HEK293 (cell line): ENCODE data around the gene NRIP2.

Experiments
- CTCF ChIA-PET: fragments of 350-600 bp; formaldehyde crosslinking; extraction: SDS; loops from one replicate; lab custom pipeline; 2021; ENCODE audit warnings: antibody characterized with exemption; lab: Yijun Ruan, JAX
- POLR2A ChIA-PET: fragments of 300-600 bp; formaldehyde crosslinking; extraction: SDS; loops from one replicate; lab custom pipeline; 2020; ENCODE audit warnings: antibody characterized with exemption, inconsistent platforms; lab: Yijun Ruan, JAX
- H3K27ac ChIP-seq: fragments of 200-500 bp; sonication (Bioruptor generic); 2 replicates; pipeline ENCODE4 v1.5.1; 2014; ENCODE audit warnings: low read depth, low read length, control low read depth, inconsistent platforms; ENCODE audit errors: extremely low read depth
- H3K36me3 ChIP-seq, 2 experiments: fragments of 200-500 bp in 1 of 2; sonication (Bioruptor generic) in 1 of 2; 1 replicate in 1 of 2; 2 replicates in 1 of 2; pipeline ENCODE4 v1.5.1; 2014 to 2017; ENCODE audit warnings: inconsistent platforms in 2 of 2, low read length in 2 of 2; ENCODE audit not compliant: control insufficient read depth in 2 of 2, insufficient read depth in 1 of 2
- H3K4me1 ChIP-seq: fragments of 200-500 bp; sonication (Bioruptor generic); 2 replicates; pipeline ENCODE4 v1.5.1; 2014; ENCODE audit warnings: mild to moderate bottlenecking, low read length, inconsistent platforms; ENCODE audit not compliant: control insufficient read depth, insufficient read depth
- H3K4me3 ChIP-seq: 2 replicates; pipeline ENCODE4 v1.5.1; 2011; ENCODE audit warnings: low read depth, mild to moderate bottlenecking, control low read depth, low read length, moderate library complexity
- H3K9me3 ChIP-seq: fragments of 200-500 bp; sonication (Bioruptor generic); 2 replicates; pipeline ENCODE4 v1.5.1; 2014; ENCODE audit warnings: low read depth, low read length, inconsistent platforms; ENCODE audit not compliant: control insufficient read depth, insufficient read depth
- KLF9 ChIP-seq: fragments of 450-650 bp; formaldehyde crosslinking; IDR thresholded peaks from 2 replicates; pipeline ENCODE4 v1.5.1; 2016; ENCODE audit warnings: missing biosample characterization, missing genetic modification characterization, low read depth
- SALL2 ChIP-seq: fragments of 450-650 bp; formaldehyde crosslinking; IDR thresholded peaks from 2 replicates; pipeline ENCODE4 v1.5.0; 2017; ENCODE audit warnings: missing biosample characterization, mild to moderate bottlenecking, missing genetic modification characterization, borderline replicate concordance
- ZBTB6 ChIP-seq: fragments of 450-650 bp; formaldehyde crosslinking; IDR thresholded peaks from 2 replicates; pipeline ENCODE4 v1.5.1; 2017; ENCODE audit warnings: missing biosample characterization, missing genetic modification characterization
- ZBTB7A ChIP-seq: fragments of 450-650 bp; formaldehyde crosslinking; IDR thresholded peaks from 2 replicates; pipeline ENCODE4 v1.5.1; 2016; ENCODE audit warnings: low read depth, missing biosample characterization, missing genetic modification characterization
- ZNF10 ChIP-seq: fragments of 450-650 bp; formaldehyde crosslinking; IDR thresholded peaks from 2 replicates; pipeline ENCODE4 v1.5.1; 2017; ENCODE audit warnings: missing biosample characterization, missing genetic modification characterization
- ZNF121 ChIP-seq: fragments of 450-650 bp; formaldehyde crosslinking; IDR thresholded peaks from 2 replicates; pipeline ENCODE4 v1.5.1; 2016; ENCODE audit warnings: missing biosample characterization, missing genetic modification characterization
- ZNF155 ChIP-seq: fragments of 450-650 bp; formaldehyde crosslinking; IDR thresholded peaks from 2 replicates; pipeline ENCODE4 v1.5.1; 2016; ENCODE audit warnings: missing biosample characterization, missing genetic modification characterization
- ZNF16 ChIP-seq: fragments of 450-650 bp; formaldehyde crosslinking; IDR thresholded peaks from 2 replicates; pipeline ENCODE4 v1.5.1; 2016; ENCODE audit warnings: low read depth, missing biosample characterization, missing genetic modification characterization
- ZNF221 ChIP-seq: fragments of 450-650 bp; formaldehyde crosslinking; IDR thresholded peaks from 2 replicates; pipeline ENCODE4 v1.5.1; 2017; ENCODE audit warnings: missing biosample characterization, missing genetic modification characterization, borderline replicate concordance
- ZNF266 ChIP-seq: fragments of 450-650 bp; formaldehyde crosslinking; IDR thresholded peaks from 2 replicates; pipeline ENCODE4 v1.5.1; 2016; ENCODE audit warnings: missing biosample characterization, missing genetic modification characterization, low read depth
- ZNF37A ChIP-seq: fragments of 450-650 bp; IDR thresholded peaks from 2 replicates; pipeline ENCODE4 v1.5.1; 2018; ENCODE audit warnings: missing biosample characterization, missing genetic modification characterization
- ZNF473 ChIP-seq: fragments of 450-650 bp; formaldehyde crosslinking; IDR thresholded peaks from 2 replicates; pipeline ENCODE4 v1.5.1; 2017; ENCODE audit warnings: missing biosample characterization, missing genetic modification characterization
- ZNF521 ChIP-seq: fragments of 450-650 bp; formaldehyde crosslinking; IDR thresholded peaks from 2 replicates; pipeline ENCODE4 v1.5.1; 2017; ENCODE audit warnings: missing biosample characterization, mild to moderate bottlenecking, missing genetic modification characterization
- ZNF549 ChIP-seq: fragments of 450-650 bp; IDR thresholded peaks from 2 replicates; pipeline ENCODE4 v1.5.1; 2018; ENCODE audit warnings: missing biosample characterization, missing genetic modification characterization, mild to moderate bottlenecking, inconsistent platforms, moderate library complexity
- ZNF596 ChIP-seq: fragments of 450-650 bp; IDR thresholded peaks from 2 replicates; pipeline ENCODE4 v1.5.0; 2018; ENCODE audit warnings: missing biosample characterization, mild to moderate bottlenecking, missing genetic modification characterization, moderate library complexity
- ZNF660 ChIP-seq: fragments of 450-650 bp; IDR thresholded peaks from 2 replicates; pipeline ENCODE4 v1.5.1; 2018; ENCODE audit warnings: missing biosample characterization, mild to moderate bottlenecking, missing genetic modification characterization
- ZNF670 ChIP-seq: fragments of 450-650 bp; formaldehyde crosslinking; IDR thresholded peaks from 2 replicates; pipeline ENCODE4 v1.5.1; 2016; ENCODE audit warnings: missing biosample characterization, missing genetic modification characterization, low read depth
- ZNF677 ChIP-seq: fragments of 450-650 bp; IDR thresholded peaks from 2 replicates; pipeline ENCODE4 v1.5.0; 2018; ENCODE audit warnings: missing biosample characterization, mild to moderate bottlenecking, missing genetic modification characterization, moderate library complexity
- TF ChIP-seq, protein P1 (sequence below): fragments of 450-650 bp; IDR thresholded peaks from 2 replicates; pipeline ENCODE4 v1.5.1; 2018; ENCODE audit warnings: missing biosample characterization, missing genetic modification characterization
- TF ChIP-seq, protein P2 (sequence below): fragments of 450-650 bp; formaldehyde crosslinking; IDR thresholded peaks from 2 replicates; pipeline ENCODE4 v1.5.1; 2016; ENCODE audit warnings: missing biosample characterization, missing genetic modification characterization

Gene NRIP2

DNA sequence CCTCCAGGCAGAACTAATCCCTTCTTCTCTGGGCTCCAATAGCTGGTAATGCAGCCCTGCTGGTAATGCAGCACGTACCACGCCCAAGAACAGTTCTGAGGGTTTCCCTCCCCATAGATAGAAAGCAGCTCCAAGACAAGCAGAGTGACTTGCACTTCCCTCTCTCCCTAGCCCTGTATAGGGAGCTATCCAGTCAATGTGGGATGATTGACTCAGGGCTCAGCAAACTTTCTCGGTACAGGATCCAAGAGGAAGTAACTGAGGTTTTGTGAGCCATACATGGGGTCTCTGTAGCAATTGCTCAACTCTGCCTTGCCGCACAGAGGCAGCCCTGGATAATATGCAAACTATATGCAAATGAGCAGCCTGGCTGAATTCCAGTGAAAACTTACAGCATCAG, 55.6 kb downstream of the NRIP2 start:
- H3K27ac ChIP-seq: no peak overlapping the region
- POLR2A ChIA-PET: no interaction called here
- no peak overlapping the region for H3K4me3 ChIP-seq
- H3K4me1 ChIP-seq: peaks cover 1% of the 10 kb centered on the region; the same call in 1 of the 2 replicates
- H3K9me3 ChIP-seq: no peaks in the 10 kb centered on the region
- no peaks in the 10 kb centered on the region for H3K36me3 ChIP-seq
- TF ChIP-seq, protein P1, sequence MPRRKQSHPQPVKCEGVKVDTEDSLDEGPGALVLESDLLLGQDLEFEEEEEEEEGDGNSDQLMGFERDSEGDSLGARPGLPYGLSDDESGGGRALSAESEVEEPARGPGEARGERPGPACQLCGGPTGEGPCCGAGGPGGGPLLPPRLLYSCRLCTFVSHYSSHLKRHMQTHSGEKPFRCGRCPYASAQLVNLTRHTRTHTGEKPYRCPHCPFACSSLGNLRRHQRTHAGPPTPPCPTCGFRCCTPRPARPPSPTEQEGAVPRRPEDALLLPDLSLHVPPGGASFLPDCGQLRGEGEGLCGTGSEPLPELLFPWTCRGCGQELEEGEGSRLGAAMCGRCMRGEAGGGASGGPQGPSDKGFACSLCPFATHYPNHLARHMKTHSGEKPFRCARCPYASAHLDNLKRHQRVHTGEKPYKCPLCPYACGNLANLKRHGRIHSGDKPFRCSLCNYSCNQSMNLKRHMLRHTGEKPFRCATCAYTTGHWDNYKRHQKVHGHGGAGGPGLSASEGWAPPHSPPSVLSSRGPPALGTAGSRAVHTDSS (tag by site-specific recombination): no peak
- TF ChIP-seq ZNF10 (tag by site-specific recombination) (no peak), ZNF121 (tag by site-specific recombination) (no peak), ZBTB6 (tag by site-specific recombination) (no peak), ZNF677 (tag by site-specific recombination) (no peak), ZNF221 (tag by site-specific recombination) (no peak), ZNF266 (no peak)
- CTCF ChIA-PET: interaction anchor here (0.9 kb wide), 1 partner anchor 9 kb away, joined by 3 read pairs; no protein-coding TSS in a partner anchor

DNA sequence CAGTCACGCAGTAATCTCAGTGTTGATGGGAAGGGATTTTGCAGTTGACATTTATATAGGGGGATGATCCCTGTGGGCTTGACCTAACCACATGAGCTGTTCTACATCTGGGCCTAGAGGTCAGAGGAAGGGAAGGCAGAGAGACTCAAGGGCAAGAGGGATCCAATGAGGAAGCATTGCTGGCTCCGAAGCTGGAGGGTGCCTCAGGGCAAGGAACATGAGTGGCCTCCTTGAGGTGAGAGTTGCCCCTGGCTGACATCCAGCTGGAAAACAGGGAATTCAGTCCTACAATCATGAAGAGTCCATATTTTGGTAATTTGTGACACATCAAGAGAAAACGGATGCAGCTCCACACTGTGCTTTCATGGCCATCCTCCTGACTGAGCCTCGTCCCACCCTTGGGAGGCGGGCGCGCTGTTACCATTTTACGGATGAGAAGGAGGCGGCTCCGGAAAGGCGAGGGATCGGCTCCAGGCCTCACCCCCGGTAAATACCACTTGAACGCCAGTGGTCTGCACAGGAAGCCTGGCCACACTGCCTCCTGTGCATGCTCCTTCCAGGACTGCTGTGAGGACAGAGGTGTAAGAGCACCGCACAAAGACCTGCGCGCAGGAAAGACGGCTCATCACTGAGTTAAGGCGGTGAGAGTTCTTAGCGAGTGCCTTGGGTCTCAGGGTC, 58.6 kb downstream of the NRIP2 start:
- ChIA-PET POLR2A (no interaction called here), CTCF (interaction anchor here (0.7 kb wide), 1 partner anchor 93 kb away, joined by 3 read pairs; no protein-coding TSS in a partner anchor)
- no peak overlapping the region for H3K4me3 ChIP-seq
- no peaks in the 10 kb centered on the region for H3K9me3 ChIP-seq
- H3K27ac ChIP-seq: no peak overlapping the region
- no peaks in the 10 kb centered on the region for H3K36me3 ChIP-seq
- no peaks in the 10 kb centered on the region for H3K4me1 ChIP-seq
- TF ChIP-seq ZNF596 (tag by site-specific recombination) (no peak), SALL2 (tag by site-specific recombination) (no peak), ZNF670 (tag by site-specific recombination) (no peak), ZNF660 (tag by site-specific recombination) (no peak), ZNF549 (tag by site-specific recombination) (no peak), ZNF521 (tag by site-specific recombination) (no peak), ZNF155 (tag by site-specific recombination) (no peak), ZNF37A (no peak), ZBTB7A (tag by site-specific recombination) (no peak), KLF9 (no peak), ZNF473 (tag by site-specific recombination) (no peak)
- TF ChIP-seq, protein P2, sequence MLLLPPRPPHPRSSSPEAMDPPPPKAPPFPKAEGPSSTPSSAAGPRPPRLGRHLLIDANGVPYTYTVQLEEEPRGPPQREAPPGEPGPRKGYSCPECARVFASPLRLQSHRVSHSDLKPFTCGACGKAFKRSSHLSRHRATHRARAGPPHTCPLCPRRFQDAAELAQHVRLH: no peak
- TF ChIP-seq, all 188 proteins: peak for 0

DNA sequence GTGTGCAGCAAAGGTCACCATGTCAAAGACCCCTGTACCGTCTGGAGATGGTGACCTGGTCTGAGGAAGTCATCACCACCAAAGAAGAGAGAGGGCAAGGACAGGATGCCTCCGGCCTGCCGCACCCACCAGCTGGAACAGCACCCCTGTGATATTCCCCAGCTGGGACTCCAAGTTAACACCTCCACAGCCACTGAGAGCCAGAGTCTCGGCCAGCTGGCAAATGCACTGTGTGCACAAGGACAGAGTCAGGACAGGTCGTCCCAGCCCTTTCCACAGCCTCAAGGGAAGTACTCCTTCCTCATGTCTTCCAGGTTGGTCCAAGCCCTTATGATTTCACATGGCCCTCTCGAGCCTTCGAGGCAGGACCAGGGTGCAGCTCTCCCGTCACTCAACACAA, 59.4 kb downstream of the NRIP2 start:
- Histone ChIP-seq H3K9me3 (no peaks in the 10 kb centered on the region), H3K36me3 (no peaks in the 10 kb centered on the region), H3K27ac (no peak overlapping the region), H3K4me1 (no peaks in the 10 kb centered on the region), H3K4me3 (no peak overlapping the region)
- ChIA-PET POLR2A (no interaction called here), CTCF (no interaction called here)
- TF ChIP-seq ZNF16 (tag by site-specific recombination): no peak
